Measurements from ENCODE around the gene MRPS31. TPM values are rescaled to one million over a fixed set of nuclear protein-coding genes. Genes with fewer than 3 reads are reported as not detected.
"Not testable (repeated sequence)": the region's sequence is repeated elsewhere in the genome, so short reads cannot be mapped to it uniquely, and the experiment has no call there.

Gene MRPS31
- polyA plus RNA-seq, 1 experiment, result 7.6 TPM

DNA sequence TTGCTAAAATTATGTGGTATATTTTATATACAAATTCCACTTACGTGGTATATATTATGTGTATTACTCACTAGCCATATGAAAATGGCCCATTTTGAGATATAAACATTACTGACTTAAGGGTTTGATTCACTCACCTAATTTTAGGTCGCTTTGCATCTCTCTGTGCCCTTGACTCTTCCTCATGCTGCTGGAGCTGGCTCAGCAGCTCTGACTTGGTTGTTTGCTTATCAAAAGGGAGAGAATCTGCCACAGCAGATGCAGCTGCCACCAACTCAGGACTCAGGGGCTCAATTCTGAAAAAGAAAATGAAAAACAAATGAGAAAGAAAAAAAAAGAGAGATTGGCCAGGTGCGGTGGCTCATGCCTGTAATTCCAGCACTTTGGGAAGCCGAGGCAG, 12.2 kb downstream of the MRPS31 start:
- Histone ChIP-seq H3K27me3 (ENCODE audit: control insufficient read depth, insufficient read depth, low read length) (no peaks in the 10 kb centered on the region), H3K36me3 (ENCODE audit: control insufficient read depth, insufficient read depth, low read length) (peaks cover 2% of the 10 kb centered on the region), H3K4me3 (ENCODE audit: low read depth, low read length) (no peak overlapping the region)
- no peak for DNase-seq (ENCODE audit: low read depth)
- ChIA-PET CTCF (interaction anchor here (1.1 kb wide), 1 partner anchor 19 kb away, joined by 3 read pairs; no protein-coding TSS in a partner anchor), POLR2A (no interaction called here)
- TF ChIP-seq, protein P1, sequence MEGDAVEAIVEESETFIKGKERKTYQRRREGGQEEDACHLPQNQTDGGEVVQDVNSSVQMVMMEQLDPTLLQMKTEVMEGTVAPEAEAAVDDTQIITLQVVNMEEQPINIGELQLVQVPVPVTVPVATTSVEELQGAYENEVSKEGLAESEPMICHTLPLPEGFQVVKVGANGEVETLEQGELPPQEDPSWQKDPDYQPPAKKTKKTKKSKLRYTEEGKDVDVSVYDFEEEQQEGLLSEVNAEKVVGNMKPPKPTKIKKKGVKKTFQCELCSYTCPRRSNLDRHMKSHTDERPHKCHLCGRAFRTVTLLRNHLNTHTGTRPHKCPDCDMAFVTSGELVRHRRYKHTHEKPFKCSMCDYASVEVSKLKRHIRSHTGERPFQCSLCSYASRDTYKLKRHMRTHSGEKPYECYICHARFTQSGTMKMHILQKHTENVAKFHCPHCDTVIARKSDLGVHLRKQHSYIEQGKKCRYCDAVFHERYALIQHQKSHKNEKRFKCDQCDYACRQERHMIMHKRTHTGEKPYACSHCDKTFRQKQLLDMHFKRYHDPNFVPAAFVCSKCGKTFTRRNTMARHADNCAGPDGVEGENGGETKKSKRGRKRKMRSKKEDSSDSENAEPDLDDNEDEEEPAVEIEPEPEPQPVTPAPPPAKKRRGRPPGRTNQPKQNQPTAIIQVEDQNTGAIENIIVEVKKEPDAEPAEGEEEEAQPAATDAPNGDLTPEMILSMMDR (IDR thresholded peaks at IDR 0.05; ENCODE audit: insufficient read depth, low read depth, low read length), result no peak

DNA sequence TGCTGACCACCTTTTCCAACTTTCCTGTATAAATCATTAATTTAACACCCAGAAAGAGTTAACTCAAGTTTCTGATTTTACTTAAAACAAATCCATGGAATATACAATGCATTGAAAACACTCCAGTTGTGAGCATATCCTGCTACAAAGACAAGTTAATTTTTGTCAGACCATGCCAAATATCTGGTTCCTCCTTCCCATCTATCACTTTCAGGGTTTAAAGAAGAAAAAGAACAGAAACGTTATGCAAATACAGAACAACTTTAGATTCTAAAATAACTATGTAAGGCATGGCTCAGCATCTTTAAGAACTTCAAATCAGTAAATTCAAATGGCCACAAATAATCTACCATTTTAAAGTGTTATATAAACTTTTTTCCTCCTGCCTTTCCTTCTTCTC, 14.9 kb downstream of the MRPS31 start:
- ChIA-PET POLR2A (no interaction called here), CTCF (no interaction called here)
- Histone ChIP-seq H3K4me3 (ENCODE audit: low read depth, low read length) (no peak overlapping the region), H3K36me3 (ENCODE audit: control insufficient read depth, insufficient read depth, low read length) (peaks cover 5% of the 10 kb centered on the region), H3K27me3 (ENCODE audit: control insufficient read depth, insufficient read depth, low read length) (no peaks in the 10 kb centered on the region)
- TF ChIP-seq, protein P1 (IDR thresholded peaks at IDR 0.05; ENCODE audit: insufficient read depth, low read depth, low read length), result no peak
- DNase-seq (ENCODE audit: low read depth), result no peak

DNA sequence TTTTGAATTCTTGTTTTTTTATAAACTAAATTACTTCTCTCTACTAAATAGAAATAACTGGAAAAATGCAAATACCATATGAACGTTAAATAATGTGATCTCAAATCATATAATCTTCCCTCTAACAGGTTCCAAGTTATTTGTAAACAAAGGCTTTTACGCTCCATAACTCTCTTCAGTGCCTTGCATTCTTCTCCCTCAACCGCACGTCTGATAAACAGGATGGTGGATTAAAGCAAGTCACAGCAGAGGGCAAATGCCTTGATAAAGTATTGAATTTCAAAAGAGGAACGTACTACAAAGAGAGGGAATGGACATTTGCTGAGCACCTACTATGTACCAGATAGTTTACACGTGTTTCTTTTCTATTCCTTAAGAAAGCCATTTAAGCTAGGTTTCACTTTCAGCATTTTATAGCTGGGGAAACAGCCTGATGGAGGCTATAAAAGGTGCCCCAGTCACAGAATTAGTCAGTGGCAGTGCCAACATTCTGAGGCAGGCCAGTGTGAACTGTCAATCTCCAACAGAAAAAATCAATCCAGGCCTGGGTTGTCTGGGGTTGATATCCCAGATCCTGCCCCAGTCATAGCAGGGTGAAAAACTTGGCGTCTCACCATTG, 15.8 kb downstream of the MRPS31 start:
- POLR2A ChIA-PET, result no interaction called here
- TF ChIP-seq, protein P1 (IDR thresholded peaks at IDR 0.05; ENCODE audit: insufficient read depth, low read depth, low read length), result no peak
- H3K27me3 ChIP-seq (ENCODE audit: control insufficient read depth, insufficient read depth, low read length), result no peaks in the 10 kb centered on the region
- no peak overlapping the region for H3K4me3 ChIP-seq (ENCODE audit: low read depth, low read length)
- DNase-seq (ENCODE audit: low read depth), result no peak
- peaks cover 5% of the 10 kb centered on the region for H3K36me3 ChIP-seq (ENCODE audit: control insufficient read depth, insufficient read depth, low read length)
- CTCF ChIA-PET, result no interaction called here

DNA sequence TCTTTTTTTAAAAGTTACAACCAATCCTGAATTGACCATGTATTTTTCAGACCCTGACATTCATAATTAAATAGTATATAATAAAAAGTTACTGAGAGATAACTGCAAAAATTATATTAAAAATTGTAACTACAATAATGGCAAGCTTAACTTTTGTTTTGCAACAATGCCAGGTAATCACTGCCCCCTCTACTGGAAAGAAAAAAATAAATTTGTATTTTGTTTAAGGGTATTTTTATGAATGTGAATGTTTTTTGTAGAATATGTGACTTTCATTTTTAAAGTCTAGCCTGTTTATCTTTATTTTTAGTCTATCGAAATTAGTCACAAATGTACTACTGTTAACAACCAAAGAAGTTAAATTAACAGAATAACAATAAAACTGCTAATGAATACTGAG, 21.7 kb downstream of the MRPS31 start:
- CTCF ChIA-PET, result no interaction called here
- POLR2A ChIA-PET, result no interaction called here
- TF ChIP-seq, protein P1 (IDR thresholded peaks at IDR 0.05; ENCODE audit: insufficient read depth, low read depth, low read length), result 0 out of 2 replicates have a peak, but pooled peaks have one; percentile 6
- DNase-seq (ENCODE audit: low read depth), result no peak
- Histone ChIP-seq H3K27me3 (ENCODE audit: control insufficient read depth, insufficient read depth, low read length) (no peaks in the 10 kb centered on the region), H3K4me3 (ENCODE audit: low read depth, low read length) (no peak overlapping the region), H3K36me3 (ENCODE audit: control insufficient read depth, insufficient read depth, low read length) (peaks cover 4% of the 10 kb centered on the region; the same call in 1 of the 2 replicates)

DNA sequence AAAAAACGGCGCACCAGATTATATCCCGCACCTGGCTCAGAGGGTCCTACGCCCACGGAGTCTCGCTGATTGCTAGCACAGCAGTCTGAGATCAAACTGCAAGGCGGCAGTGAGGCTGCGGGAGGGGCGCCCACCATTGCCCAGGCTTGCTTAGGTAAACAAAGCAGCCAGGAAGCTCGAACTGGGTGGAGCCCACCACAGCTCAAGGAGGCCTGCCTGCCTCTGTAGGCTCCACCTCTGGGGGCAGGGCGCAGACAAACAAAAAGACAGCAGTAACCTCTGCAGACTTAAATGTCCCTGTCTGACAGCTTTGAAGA, 35.8 kb downstream of the MRPS31 start:
- not testable (repeated sequence) for H3K4me3 ChIP-seq (ENCODE audit: low read depth, low read length)

DNA sequence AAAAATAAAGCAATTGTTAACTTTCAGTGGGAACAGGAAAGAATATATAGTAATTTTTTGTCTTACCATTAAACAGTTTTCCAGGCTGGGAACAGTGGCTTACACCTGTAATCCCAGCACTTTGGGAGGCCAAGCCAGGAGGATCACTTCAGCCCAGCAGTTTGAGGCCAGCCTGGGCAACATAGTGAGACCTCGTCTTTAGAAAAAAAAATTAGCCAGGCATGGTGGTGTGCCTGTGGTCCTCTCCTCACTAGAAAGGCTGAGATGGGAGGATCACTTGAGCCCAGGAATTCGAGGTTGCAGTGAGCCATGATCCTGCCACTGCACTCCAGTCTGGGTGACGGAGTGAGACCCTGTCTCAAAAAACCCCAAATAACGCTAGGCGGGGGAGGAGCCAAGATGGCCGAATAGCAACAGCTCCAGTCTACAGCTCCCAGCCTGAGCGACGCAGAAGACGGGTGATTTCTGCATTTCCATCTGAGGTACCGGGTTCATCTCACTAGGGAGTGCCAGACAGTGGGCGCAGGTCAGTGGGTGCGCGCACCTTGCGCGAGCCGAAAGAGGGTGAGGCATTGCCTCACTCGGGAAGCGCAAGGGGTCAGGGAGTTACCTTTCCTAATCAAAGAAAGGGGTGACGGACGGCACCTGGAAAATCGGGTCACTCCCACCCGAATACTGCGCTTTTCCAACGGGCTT, 36.3 kb downstream of the MRPS31 start:
- H3K4me3 ChIP-seq (ENCODE audit: low read depth, low read length); CTCF ChIA-PET; POLR2A ChIA-PET; H3K27me3 ChIP-seq (ENCODE audit: control insufficient read depth, insufficient read depth, low read length); H3K36me3 ChIP-seq (ENCODE audit: control insufficient read depth, insufficient read depth, low read length); DNase-seq (ENCODE audit: low read depth): not testable (repeated sequence)

More for the DNA sequence above, 35.8 kb downstream of the MRPS31 start:
- H3K36me3 ChIP-seq (ENCODE audit: control insufficient read depth, insufficient read depth, low read length); DNase-seq (ENCODE audit: low read depth); POLR2A ChIA-PET; H3K27me3 ChIP-seq (ENCODE audit: control insufficient read depth, insufficient read depth, low read length); CTCF ChIA-PET: not testable (repeated sequence)
